Activated T-helper 9 cell treated with anti-CD3 and anti-CD28 coated beads, Interleukin-2, amount 50 U/mL, for 16 hours (primary cell): ENCODE data around the gene YBX3.
"Not testable (repeated sequence)": the region's sequence is repeated elsewhere in the genome, so short reads cannot be mapped to it uniquely, and the experiment has no call there.

Source experiments
- DNase-seq: peaks from one replicate; pipeline ENCODE4 v3.0.0-alpha.2; 2020; ENCODE audit warnings: low read depth

The YBX3 gene

GRCh38 chr12:10722905-10723746, at the start of gene YBX3:
Gene YBX3, minus strand, starts transcription at chr12:10723323. Its CDS starts 212 bp downstream, at chr12:10723111.
- no peak for DNase-seq

- no peak for DNase-seq
Measured at GRCh38 chr12:10771132-10771733, 48.1 kb upstream of the YBX3 start.

GRCh38 chr12:10759657-10760056, 36.5 kb upstream of the YBX3 start:
- DNase-seq, result no peak

- no peak for DNase-seq
Measured at GRCh38 chr12:10756194-10756593, 33.1 kb upstream of the YBX3 start.

DNA sequence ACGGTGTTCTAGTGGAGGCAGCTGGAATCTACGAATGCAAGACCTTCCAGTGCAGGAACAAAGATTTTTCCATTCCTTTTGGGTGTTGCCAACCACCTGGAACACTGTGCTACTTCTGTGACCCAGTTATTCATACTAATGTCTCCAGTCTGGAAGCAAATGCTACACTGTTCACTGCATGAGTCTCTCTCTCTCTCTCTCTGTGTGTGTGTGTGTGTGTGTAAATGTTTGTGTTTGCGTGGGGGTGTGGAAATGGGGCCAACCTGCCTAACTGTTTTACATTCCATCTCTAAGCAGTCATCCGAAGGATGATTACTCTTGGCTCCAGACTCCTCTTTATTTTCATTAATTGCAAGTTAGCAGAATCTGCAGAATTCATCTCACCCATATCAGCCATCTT, 29.9 kb upstream of the YBX3 start:
- no peak for DNase-seq

DNA sequence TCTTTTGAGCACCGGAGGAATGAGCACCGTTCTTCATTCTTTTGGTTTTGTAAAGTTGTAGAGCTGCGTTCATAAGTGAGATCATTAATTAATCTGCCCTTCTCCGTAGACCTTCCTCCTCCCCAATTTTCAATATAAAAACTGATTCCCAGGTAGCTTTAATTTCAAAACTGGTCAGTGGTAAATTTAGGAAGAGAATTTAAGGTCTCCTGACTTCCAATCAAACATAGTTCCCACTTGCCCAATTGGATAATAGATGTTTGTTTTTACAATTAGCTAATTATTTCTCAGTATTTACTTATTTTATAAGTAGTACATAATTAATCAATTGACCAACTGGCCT, 27.2 kb upstream of the YBX3 start:
- DNase-seq, result no peak

GRCh38 chr12:10749700-10750384, 26.7 kb upstream of the YBX3 start:
- DNase-seq, result peak; percentile 30

- DNase-seq, result no peak
Measured at GRCh38 chr12:10747730-10748129, 24.6 kb upstream of the YBX3 start.

- DNase-seq, result not testable (repeated sequence)
Measured at GRCh38 chr12:10743420-10743819, 20.3 kb upstream of the YBX3 start.

- no peak for DNase-seq
Measured at GRCh38 chr12:10741845-10742244, 18.7 kb upstream of the YBX3 start.

DNA sequence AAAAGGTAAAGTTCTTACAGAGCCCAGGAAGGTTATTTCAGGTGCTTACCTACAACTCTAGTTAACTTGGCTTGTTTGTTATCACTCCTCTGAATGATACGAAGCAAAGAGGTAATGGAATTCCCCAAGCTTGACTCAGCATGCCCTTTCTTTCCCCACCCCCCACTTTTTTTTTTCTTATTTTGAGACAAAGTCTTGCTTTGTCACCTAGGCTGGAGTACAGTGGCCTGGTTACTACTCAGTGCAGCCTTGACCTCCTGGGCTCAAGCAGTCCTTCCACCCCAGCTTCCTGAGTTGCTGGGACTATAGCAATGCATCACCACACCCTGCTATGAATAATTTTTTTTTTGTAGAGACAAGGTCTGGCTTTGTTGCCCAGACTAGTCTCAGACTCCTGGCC, 17.1 kb upstream of the YBX3 start:
- DNase-seq, result no peak

DNA sequence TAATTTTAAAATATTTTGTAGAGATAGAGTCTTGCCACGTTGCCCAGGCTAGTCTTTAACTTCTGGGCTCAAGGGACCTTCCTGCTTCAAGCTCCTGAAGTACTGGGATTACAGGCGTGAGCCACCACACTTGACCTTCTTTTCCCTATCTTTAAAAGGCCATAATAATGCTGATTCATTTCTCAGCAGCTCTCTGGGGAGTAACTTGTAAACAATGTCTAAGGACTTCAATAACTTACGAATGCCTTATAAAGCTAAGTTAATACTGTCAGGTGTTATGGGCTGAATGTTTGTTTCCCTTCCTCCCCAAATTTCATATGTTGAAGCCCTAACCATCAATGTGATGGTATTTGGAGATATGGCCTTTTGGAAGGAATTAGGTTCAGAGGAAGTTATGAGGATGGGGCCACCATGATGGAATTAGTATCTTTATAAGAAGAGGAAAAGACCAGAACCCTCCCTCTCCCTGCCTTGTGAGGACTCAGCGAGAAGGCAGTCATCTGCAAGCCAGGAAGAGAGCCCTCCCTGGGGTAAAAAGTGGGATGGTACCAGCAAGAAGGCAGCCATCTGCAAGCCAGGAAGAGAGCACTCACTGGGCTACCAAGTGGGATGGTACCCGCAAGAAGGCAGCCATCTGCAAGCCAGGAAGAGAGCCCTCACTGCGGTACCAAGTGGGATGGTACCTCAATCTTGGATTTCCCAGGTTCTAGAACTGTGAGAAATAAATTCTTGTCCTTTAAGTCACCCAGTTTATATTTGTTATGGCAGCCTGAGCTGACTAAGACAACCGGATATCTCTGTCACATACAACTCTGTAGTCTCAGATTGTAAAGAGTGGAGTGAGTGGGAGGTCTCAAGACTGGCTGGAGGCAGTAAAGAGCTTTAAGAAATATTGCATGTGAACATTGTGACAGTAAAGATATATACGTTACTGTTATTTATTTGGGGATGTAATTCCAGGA, 16.3 kb upstream of the YBX3 start:
- no peak for DNase-seq

GRCh38 chr12:10737249-10737648, 14.1 kb upstream of the YBX3 start:
- no peak for DNase-seq

GRCh38 chr12:10736463-10736862, 13.3 kb upstream of the YBX3 start:
- no peak for DNase-seq

DNA sequence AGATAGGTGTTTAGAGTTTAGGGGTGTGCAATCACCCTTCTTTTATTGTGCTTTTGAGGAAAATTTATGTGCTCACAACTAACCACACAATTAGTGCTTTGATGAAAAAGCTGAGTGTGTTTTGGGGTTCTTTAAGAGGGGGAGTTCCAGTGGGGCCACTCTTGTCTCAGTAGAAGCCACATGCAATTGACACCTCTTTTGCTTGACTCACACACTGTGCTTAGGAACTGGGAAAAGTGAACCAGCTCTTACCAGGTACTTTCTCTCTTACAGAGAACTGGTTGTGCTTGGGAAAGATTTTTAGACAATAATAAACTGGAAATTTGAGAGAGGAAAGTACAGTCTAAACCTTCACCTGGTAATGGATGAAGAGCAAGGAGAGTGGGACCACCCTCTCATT, 12.3 kb upstream of the YBX3 start:
- no peak for DNase-seq

GRCh38 chr12:10732549-10732948, 9.4 kb upstream of the YBX3 start:
- DNase-seq, result no peak

DNA sequence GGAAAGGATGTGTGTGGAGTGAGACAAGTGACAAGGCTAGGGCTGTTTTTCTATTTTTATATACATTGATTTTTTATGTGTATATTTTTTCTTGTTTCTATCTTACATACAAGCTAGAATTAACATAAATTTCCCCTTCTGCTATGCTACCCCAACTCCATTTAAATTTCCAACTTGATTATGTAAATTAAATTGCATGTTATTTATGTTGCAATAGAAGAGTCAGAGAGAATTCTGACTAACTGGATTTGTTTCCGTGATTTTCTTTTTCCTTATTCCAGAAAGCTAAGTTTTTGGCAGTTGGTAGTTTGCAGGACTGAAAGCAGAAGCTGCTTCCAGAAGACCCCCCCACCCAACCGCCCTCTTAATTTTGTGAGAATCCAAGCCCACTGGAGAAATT, 8.9 kb upstream of the YBX3 start:
- no peak for DNase-seq

GRCh38 chr12:10730559-10730958, 7.4 kb upstream of the YBX3 start:
- no peak for DNase-seq

DNA sequence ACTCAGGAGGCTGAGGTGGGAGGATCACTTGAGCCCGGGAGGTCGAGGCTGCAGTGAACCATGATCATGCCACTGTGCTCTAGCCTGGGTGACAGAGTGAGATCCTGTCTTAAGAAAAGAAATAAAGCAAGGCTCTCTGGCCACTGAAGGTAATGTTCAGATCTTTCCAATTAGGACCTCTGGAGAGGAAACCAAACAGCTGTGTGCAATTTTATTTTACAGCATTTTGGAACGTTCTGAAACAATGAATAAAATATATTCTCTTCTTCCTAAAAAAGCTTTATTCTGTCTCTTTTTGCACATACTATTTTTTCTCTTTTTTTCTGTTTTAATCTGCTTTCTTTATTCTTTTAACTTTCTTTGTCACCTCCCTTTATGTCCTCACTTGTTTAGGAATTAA, 5.0 kb upstream of the YBX3 start:
- no peak for DNase-seq

- DNase-seq, result no peak
Measured at GRCh38 chr12:10726945-10727344, 3.8 kb upstream of the YBX3 start.

DNA sequence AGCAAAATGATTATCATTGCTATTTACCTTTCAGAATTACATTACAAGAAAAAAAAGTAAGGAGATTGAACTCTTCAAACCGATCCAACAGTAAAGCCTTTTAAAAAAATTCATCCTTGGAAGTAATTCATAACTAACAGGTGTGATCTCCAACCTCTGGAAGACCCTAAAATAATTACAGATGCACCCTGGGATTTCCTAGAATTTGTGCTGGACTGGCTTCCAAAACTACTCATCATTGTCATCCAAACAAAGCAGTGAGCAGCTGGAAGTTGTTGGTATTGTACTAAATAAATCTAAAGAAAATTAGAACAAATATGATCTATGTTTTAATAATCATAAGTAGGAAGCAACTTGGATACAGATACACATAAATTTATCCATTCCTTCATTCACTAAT, 1.9 kb upstream of the YBX3 start:
- DNase-seq, result no peak

DNA sequence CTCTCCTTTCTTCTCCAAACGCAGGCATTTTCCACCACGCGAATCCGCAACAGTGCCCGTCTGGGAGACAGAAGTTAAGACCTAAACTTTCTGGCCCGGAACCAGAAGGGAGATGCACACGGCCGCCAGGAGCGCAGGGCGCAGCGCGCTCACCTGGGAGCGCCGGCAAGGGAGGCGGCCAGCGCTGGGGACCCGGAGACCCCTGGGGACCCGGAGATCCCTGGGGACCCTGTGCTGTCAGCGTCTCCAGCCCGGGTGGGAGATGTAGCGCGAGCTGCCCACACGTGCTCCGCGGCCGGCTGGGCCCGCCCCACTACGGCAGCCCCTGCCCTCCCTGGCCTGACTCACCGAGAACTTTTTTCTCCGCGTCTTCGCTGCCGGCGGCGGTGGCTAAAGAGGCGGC, 620 bp downstream of the YBX3 start:
- peak; percentile 24 for DNase-seq
